Measurements from ENCODE around the gene FKBP5. TPM values are rescaled to one million over a fixed set of nuclear protein-coding genes. Genes with fewer than 3 reads are reported as not detected.

Gene FKBP5
- total and polyA plus RNA-seq, 2 experiments from 2014 or later, result 73.6 to 254 TPM

DNA sequence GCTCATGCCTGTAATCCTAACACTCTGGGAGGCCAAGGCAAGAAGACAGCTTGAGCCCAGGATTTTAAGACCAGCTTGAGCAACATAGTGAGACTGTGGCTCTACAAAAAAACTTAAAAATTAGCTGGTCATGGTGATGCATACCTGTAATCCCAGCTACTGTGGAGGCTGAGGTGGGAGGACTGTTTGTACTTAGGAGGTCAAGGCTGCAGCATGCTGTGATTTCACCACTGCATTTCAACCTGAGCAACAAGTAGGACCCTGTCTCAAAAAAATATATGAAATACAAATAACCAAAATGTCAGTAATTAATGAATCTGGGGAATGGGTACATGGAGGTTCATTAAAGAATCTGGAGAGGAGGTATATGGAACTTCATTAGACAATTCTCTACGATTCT lies 9.9 kb downstream of the FKBP5 start:
- Histone ChIP-seq H3K4me1 (ENCODE audit: insufficient read depth) (no peaks in the 10 kb centered on the region), H3K36me3 (replicated peaks; ENCODE audit: insufficient read depth, low read depth) (no peaks in the 10 kb centered on the region), H3K9me2 (replicated peaks; ENCODE audit: insufficient read depth) (no peaks in the 10 kb centered on the region), H3K9me3 (ENCODE audit: low read depth) (no peaks in the 10 kb centered on the region), H3K27me3 (no peaks in the 10 kb centered on the region), H3K79me2 (peaks cover 90% of the 10 kb centered on the region), H2AFZ (no peak overlapping the region), H3K4me2 (no peak overlapping the region), H3K4me3 (no peak overlapping the region), H3K27ac (no peak overlapping the region), H4K20me1 (ENCODE audit: insufficient read depth, poor library complexity, severe bottlenecking) (peaks cover 69% of the 10 kb centered on the region)
- 92% methylated on average over 1 of the region's 1 CpG for WGBS (ENCODE audit: low lambda C conversion rate, missing lambda C conversion rate)
- DNase-seq (ENCODE audit: low spot score), result no peak
- TF ChIP-seq EZH2phosphoT487 (IDR thresholded peaks at IDR 0.05; ENCODE audit: low read depth, severe bottlenecking, unreplicated experiment), result no peak
- no peak for TF ChIP-seq EZH2 (IDR thresholded peaks at IDR 0.05; ENCODE audit: borderline replicate concordance)
- no peak for TF ChIP-seq CTCF (IDR thresholded peaks at IDR 0.05; ENCODE audit: poor library complexity)

- DNase-seq (ENCODE audit: low spot score), result no peak
- no peak for TF ChIP-seq EZH2 (IDR thresholded peaks at IDR 0.05; ENCODE audit: borderline replicate concordance)
- no peak for TF ChIP-seq EZH2phosphoT487 (IDR thresholded peaks at IDR 0.05; ENCODE audit: low read depth, severe bottlenecking, unreplicated experiment)
- TF ChIP-seq CTCF (IDR thresholded peaks at IDR 0.05; ENCODE audit: poor library complexity), result no peak
- Histone ChIP-seq H4K20me1 (ENCODE audit: insufficient read depth, poor library complexity, severe bottlenecking) (peaks cover 73% of the 10 kb centered on the region), H3K27ac (no peak overlapping the region), H2AFZ (no peak overlapping the region), H3K79me2 (peaks cover 94% of the 10 kb centered on the region), H3K9me3 (ENCODE audit: low read depth) (no peaks in the 10 kb centered on the region), H3K9me2 (replicated peaks; ENCODE audit: insufficient read depth) (no peaks in the 10 kb centered on the region), H3K27me3 (no peaks in the 10 kb centered on the region), H3K36me3 (replicated peaks; ENCODE audit: insufficient read depth, low read depth) (no peaks in the 10 kb centered on the region), H3K4me3 (no peak overlapping the region), H3K4me1 (ENCODE audit: insufficient read depth) (no peaks in the 10 kb centered on the region), H3K4me2 (no peak overlapping the region)
- 79% methylated on average over 4 of the region's 4 CpGs for WGBS (ENCODE audit: low lambda C conversion rate, missing lambda C conversion rate)
Observed at GRCh38 chr6:35678021-35678654, 10.6 kb downstream of the FKBP5 start.

- no peaks in the 10 kb centered on the region for H3K9me2 ChIP-seq (replicated peaks; ENCODE audit: insufficient read depth)
- no peaks in the 10 kb centered on the region for H3K4me1 ChIP-seq (ENCODE audit: insufficient read depth)
- 98% methylated on average over 2 of the region's 2 CpGs for whole genome bisulfite sequencing (ENCODE audit: low lambda C conversion rate, missing lambda C conversion rate)
- H3K4me3 ChIP-seq, result no peak overlapping the region
- no peak overlapping the region for H3K27ac ChIP-seq
- DNase-seq (ENCODE audit: low spot score), result no peak
- H2AFZ ChIP-seq, result no peak overlapping the region
- no peak overlapping the region for H3K4me2 ChIP-seq
- peaks cover 77% of the 10 kb centered on the region for H4K20me1 ChIP-seq (ENCODE audit: insufficient read depth, poor library complexity, severe bottlenecking)
- peaks cover 94% of the 10 kb centered on the region for H3K79me2 ChIP-seq
- H3K9me3 ChIP-seq (ENCODE audit: low read depth), result no peaks in the 10 kb centered on the region
- TF ChIP-seq EZH2 (IDR thresholded peaks at IDR 0.05; ENCODE audit: borderline replicate concordance) (no peak), EZH2phosphoT487 (IDR thresholded peaks at IDR 0.05; ENCODE audit: low read depth, severe bottlenecking, unreplicated experiment) (no peak), CTCF (IDR thresholded peaks at IDR 0.05; ENCODE audit: poor library complexity) (no peak)
- H3K36me3 ChIP-seq (replicated peaks; ENCODE audit: insufficient read depth, low read depth), result no peaks in the 10 kb centered on the region
- H3K27me3 ChIP-seq, result no peaks in the 10 kb centered on the region
Observed at GRCh38 chr6:35677456-35677855, 11.3 kb downstream of the FKBP5 start.
